ENCODE data around the gene WDR31. TPM values are rescaled to one million over a fixed set of nuclear protein-coding genes. Genes with fewer than 3 reads are reported as not detected.

The WDR31 gene
- total RNA-seq, 2 donors from 2014 or later = 1.0 to 2.3 TPM

DNA sequence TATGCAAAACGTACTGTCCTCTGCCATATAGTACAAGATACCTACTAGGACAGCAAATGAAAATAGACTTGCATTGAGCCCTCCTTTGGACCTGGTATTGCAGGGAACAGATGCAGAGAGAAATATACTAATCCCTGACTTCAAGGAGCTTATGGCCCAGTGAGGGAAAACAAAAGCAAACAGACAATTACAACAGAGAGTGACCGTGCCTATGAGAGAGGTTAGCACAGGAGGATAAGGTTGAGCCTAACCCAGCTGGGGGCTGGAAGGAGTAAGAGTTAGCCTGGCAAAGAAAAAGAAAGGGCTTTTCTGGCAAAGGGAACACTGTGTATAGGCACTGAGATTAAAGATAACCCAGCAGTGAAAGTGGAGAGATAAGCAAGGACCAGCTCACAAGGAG lies 70.2 kb downstream of the WDR31 start:
- Histone ChIP-seq H3K27me3 (no peaks in the 10 kb centered on the region), H3K4me3 (no peak overlapping the region), H3K9me3 (no peaks in the 10 kb centered on the region), H3K36me3 (replicated peaks in 1 of 2; ENCODE audit: insufficient read depth in 1 of 2, low read depth in 2 of 2) (peaks cover 0 to 18% of the 10 kb centered on the region in 2 donors), H3K27ac (no peak overlapping the region), H3K4me1 (peaks cover 10% of the 10 kb centered on the region)
- DNase-seq (no peak), ATAC-seq (no peak)
- TF ChIP-seq, protein P1, sequence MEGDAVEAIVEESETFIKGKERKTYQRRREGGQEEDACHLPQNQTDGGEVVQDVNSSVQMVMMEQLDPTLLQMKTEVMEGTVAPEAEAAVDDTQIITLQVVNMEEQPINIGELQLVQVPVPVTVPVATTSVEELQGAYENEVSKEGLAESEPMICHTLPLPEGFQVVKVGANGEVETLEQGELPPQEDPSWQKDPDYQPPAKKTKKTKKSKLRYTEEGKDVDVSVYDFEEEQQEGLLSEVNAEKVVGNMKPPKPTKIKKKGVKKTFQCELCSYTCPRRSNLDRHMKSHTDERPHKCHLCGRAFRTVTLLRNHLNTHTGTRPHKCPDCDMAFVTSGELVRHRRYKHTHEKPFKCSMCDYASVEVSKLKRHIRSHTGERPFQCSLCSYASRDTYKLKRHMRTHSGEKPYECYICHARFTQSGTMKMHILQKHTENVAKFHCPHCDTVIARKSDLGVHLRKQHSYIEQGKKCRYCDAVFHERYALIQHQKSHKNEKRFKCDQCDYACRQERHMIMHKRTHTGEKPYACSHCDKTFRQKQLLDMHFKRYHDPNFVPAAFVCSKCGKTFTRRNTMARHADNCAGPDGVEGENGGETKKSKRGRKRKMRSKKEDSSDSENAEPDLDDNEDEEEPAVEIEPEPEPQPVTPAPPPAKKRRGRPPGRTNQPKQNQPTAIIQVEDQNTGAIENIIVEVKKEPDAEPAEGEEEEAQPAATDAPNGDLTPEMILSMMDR (IDR thresholded peaks at IDR 0.05) = no peak
- TF ChIP-seq POLR2A (IDR thresholded peaks at IDR 0.05) = no peak
- WGBS, 2 donors = 74 to 83% methylated on average over 2 of the region's 2 CpGs
- intact Hi-C loops (cut with DNase I) = loop anchor here (5.0 kb wide), 1 partner anchor 142 kb away; the partner anchor contains the start of genes C9orf43 and POLE3

DNA sequence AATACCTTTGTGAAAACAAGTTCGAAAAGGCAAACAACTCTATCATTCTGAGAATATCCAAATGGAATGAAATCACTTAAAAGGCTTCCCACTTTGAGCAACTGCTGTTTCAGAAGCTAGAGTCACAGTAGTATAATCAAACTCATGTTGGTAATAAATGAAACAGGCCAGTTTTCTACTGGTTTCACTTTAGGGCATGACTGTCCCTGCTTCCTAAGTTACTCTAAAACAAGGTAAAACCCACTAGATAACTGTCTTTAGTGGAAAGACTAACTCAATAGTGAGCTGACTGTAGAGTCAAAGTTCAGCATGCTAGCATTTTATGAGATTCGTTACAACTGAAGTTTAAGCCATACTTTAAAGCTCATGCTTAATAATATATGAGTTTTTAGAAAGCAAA lies 70.7 kb downstream of the WDR31 start:
- 84 to 94% methylated on average over 2 of the region's 2 CpGs for WGBS, 2 donors
- H3K27me3 ChIP-seq = no peaks in the 10 kb centered on the region
- no peak overlapping the region for H3K27ac ChIP-seq
- DNase-seq = no peak
- ATAC-seq = no peak
- no peaks in the 10 kb centered on the region for H3K9me3 ChIP-seq
- intact Hi-C loops (cut with DNase I) = no loop called here
- H3K36me3 ChIP-seq (replicated peaks in 1 of 2; ENCODE audit: insufficient read depth in 1 of 2, low read depth in 2 of 2) = peaks cover 0 to 18% of the 10 kb centered on the region in 2 donors
- peaks cover 7% of the 10 kb centered on the region for H3K4me1 ChIP-seq
- H3K4me3 ChIP-seq = no peak overlapping the region
- no peak for TF ChIP-seq POLR2A (IDR thresholded peaks at IDR 0.05)
- TF ChIP-seq, protein P1 (IDR thresholded peaks at IDR 0.05) = no peak

DNA sequence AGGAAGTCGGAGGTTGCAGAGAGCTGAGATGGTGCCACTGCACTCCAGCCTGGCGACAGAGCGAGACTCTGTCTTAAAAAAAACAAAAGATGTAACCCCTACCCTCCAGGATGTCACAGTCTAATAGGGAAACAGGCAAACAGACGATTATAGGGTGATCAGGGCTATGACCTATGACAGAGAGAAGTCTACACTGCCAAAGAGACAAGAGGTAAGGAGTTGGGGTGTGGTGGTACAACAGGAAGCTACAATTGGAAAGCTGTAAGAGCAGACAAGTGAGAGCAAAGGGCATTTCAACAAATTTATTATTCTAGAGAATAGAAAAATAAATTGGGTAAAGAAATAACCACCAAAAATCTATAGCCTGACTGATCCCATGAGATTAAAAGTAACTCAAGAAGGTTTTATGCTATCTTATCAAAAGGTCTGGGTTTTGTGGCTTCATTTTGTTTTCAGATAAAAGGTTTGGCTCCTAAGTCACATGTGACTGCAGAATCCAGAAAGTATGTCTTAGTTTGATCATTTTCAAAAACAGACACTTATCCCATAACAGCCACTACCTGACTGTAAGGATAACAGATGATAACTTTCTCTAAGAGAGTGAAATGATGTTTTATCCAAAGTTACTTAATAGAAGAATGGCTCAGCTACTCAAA lies 72.0 kb downstream of the WDR31 start:
- no peak for DNase-seq
- WGBS, 2 donors = 84% methylated on average over 4 of the region's 4 CpGs
- Histone ChIP-seq H3K27me3 (no peaks in the 10 kb centered on the region), H3K9me3 (no peaks in the 10 kb centered on the region), H3K4me1 (no peaks in the 10 kb centered on the region), H3K27ac (no peak overlapping the region), H3K4me3 (no peak overlapping the region), H3K36me3 (replicated peaks in 1 of 2; ENCODE audit: insufficient read depth in 1 of 2, low read depth in 2 of 2) (peaks cover 0 to 17% of the 10 kb centered on the region in 2 donors)
- intact Hi-C loops (cut with DNase I) = no loop called here
- TF ChIP-seq POLR2A (IDR thresholded peaks at IDR 0.05) = no peak
- TF ChIP-seq, protein P1 (IDR thresholded peaks at IDR 0.05) = no peak
- no peak for ATAC-seq

DNA sequence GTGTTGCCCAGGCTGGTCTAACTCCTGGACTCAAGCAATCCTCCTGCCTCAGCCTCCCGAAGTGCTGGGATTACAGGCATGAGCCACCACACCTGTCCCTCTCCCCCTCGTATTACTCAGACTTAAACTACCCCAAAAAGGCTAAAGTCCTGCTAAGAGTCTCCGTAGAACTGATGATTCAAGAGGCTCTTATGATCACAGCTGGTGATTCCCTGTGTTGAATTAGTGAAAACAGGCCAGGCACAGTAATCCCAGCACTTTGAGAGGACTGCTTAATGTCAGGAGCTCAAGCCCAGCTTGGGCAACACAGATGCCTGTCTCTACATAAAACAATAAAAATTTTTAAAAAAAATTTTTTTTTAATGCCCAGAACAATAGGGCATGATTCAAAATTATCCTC lies 73.9 kb downstream of the WDR31 start:
- no peaks in the 10 kb centered on the region for H3K9me3 ChIP-seq
- 83 to 84% methylated on average over 2 to 3 of the region's 3 CpGs for WGBS, 2 donors
- H3K36me3 ChIP-seq (replicated peaks in 1 of 2; ENCODE audit: insufficient read depth in 1 of 2, low read depth in 2 of 2) = peaks cover 0 to 8% of the 10 kb centered on the region in 2 donors
- TF ChIP-seq POLR2A (IDR thresholded peaks at IDR 0.05) = no peak
- TF ChIP-seq, protein P1 (IDR thresholded peaks at IDR 0.05) = no peak
- ATAC-seq (no peak), DNase-seq (no peak)
- no peaks in the 10 kb centered on the region for H3K27me3 ChIP-seq
- no peaks in the 10 kb centered on the region for H3K4me1 ChIP-seq
- intact Hi-C loops (cut with DNase I) = no loop called here
- H3K27ac ChIP-seq = no peak overlapping the region
- no peak overlapping the region for H3K4me3 ChIP-seq

Other genes starting within 250 kb of the WDR31 start
- 10 to 100 TPM; 16.3 to 23.7 TPM for gene SLC31A2, start 189.3 kb downstream of the WDR31 start, total RNA-seq
- 10 to 100 TPM; 15.8 to 21.3 TPM for gene FKBP15, start 119.0 kb downstream of the WDR31 start, total RNA-seq
- 1 to 10 TPM; 6.7 to 7.9 TPM for gene SLC31A1, start 118.7 kb downstream of the WDR31 start, total RNA-seq
- 10 to 100 TPM; 21.3 to 27.0 TPM for gene CDC26, start 64.7 kb downstream of the WDR31 start, total RNA-seq
- 10 to 100 TPM in 1 of 2 donors, 1 to 10 TPM in 1; 5.6 to 10.1 TPM for gene PRPF4, start 64.6 kb downstream of the WDR31 start, total RNA-seq
- gene RNF183, start 36.9 kb downstream of the WDR31 start, total RNA-seq = not detected
- gene BSPRY, start 9.3 kb upstream of the WDR31 start, total RNA-seq = 10 to 100 TPM; 27.0 to 47.0 TPM
- gene HDHD3, start 36.7 kb upstream of the WDR31 start, total RNA-seq = 10 to 100 TPM; 38.9 to 51.9 TPM
- 10 to 100 TPM; 42.5 to 44.1 TPM for gene ALAD, start 61.0 kb upstream of the WDR31 start, total RNA-seq
- 10 to 100 TPM; 13.8 to 17.6 TPM for gene POLE3, start 70.4 kb upstream of the WDR31 start, total RNA-seq
- 1 to 10 TPM in 1 of 2 donors, not detected in 1; 1.6 TPM for gene C9orf43, start 70.5 kb upstream of the WDR31 start, total RNA-seq
- 10 to 100 TPM; 25.7 to 96.9 TPM for gene RGS3, start 123.5 kb upstream of the WDR31 start, total RNA-seq

Measured in body of pancreas (tissue), 4 donors.